HFF-Myc (cell line): ENCODE measurements around the gene COX8C.

Experiments
- DNase-seq: peaks from one replicate; pipeline ENCODE4 v3.0.0-alpha.2; 2011; ENCODE audit warnings: low read depth; ENCODE audit errors: extremely low read depth
- H3K4me3 ChIP-seq: replicated peaks from 2 replicates; pipeline ENCODE4 v1.5.1; 2011; ENCODE audit warnings: low read depth, mild to moderate bottlenecking, control low read depth, low read length
- TF ChIP-seq, protein P1 (sequence below): IDR thresholded peaks from 2 replicates; pipeline ENCODE4 v1.5.1; 2012; ENCODE audit warnings: mild to moderate bottlenecking, low read depth, low read length, control low read depth; ENCODE audit errors: missing control alignments

The COX8C gene

DNA sequence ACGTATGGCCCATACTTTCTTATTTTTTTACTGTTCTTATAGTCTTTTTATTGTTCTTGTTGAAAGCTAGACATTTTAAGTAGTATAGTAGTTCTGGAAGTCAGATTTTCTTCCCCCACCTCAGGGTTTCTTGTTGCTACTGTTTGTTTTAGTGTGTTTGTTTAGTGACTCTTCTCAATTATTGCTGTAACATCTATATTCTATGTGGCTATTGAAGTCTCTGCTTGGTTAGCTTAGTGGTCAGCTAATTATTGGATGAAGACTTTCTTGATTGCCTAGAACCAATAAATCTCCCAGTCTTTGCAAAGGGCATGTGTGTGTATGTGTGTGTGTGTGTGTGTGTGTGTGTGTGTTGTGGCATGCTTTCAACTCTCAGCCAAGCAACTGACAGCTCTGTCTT lies 49.5 kb downstream of the COX8C start:
- H3K4me3 ChIP-seq: no peak overlapping the region
- DNase-seq: no peak
- TF ChIP-seq, protein P1, sequence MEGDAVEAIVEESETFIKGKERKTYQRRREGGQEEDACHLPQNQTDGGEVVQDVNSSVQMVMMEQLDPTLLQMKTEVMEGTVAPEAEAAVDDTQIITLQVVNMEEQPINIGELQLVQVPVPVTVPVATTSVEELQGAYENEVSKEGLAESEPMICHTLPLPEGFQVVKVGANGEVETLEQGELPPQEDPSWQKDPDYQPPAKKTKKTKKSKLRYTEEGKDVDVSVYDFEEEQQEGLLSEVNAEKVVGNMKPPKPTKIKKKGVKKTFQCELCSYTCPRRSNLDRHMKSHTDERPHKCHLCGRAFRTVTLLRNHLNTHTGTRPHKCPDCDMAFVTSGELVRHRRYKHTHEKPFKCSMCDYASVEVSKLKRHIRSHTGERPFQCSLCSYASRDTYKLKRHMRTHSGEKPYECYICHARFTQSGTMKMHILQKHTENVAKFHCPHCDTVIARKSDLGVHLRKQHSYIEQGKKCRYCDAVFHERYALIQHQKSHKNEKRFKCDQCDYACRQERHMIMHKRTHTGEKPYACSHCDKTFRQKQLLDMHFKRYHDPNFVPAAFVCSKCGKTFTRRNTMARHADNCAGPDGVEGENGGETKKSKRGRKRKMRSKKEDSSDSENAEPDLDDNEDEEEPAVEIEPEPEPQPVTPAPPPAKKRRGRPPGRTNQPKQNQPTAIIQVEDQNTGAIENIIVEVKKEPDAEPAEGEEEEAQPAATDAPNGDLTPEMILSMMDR: no peak
